Measurements from ENCODE around the gene SPTB.
A peak's percentile ranks its signal among the peaks of the same experiment; 100 is the strongest.
"Not testable (repeated sequence)": the region's sequence is repeated elsewhere in the genome, so short reads cannot be mapped to it uniquely, and the experiment has no call there.

The SPTB gene

GRCh38 chr14:64879635-64880220 is at the start of gene SPTB:
Gene SPTB, minus strand, starts transcription at chr14:64879907. Its CDS starts 56,813 bp downstream, at chr14:64823094.
- DNase-seq (ENCODE audit: low spot score in 2 of 2), result peak; percentile 22 to 72
- H3K4me1 Mint-ChIP-seq, result peaks cover 14% of the 10 kb centered on the region
- ATAC-seq, result peak; percentile 80

GRCh38 chr14:64929014-64929359 is 49.3 kb upstream of the SPTB start:
- Mint-ChIP-seq H3K36me3 (peaks cover 71% of the 10 kb centered on the region), H3K27ac (no peak overlapping the region), H3K4me3 (no peak overlapping the region), H3K4me1 (peaks cover 9% of the 10 kb centered on the region), H3K9me3 (no peaks in the 10 kb centered on the region)
- no peak for ATAC-seq
- no peak for DNase-seq (ENCODE audit: low spot score in 2 of 2)

More at GRCh38 chr14:64879635-64880220, at the start of gene SPTB:
- no peak within 1 kb of the TSS for H3K27ac Mint-ChIP-seq
- peak within 1 kb of the TSS; percentile 77 for H3K4me3 Mint-ChIP-seq
- no peaks in the 10 kb centered on the region for H3K9me3 Mint-ChIP-seq
- no peaks in the 10 kb centered on the region for H3K36me3 Mint-ChIP-seq

- no peak overlapping the region for H3K27ac Mint-ChIP-seq
- peak; percentile 82 for ATAC-seq
- peaks cover 71% of the 10 kb centered on the region for H3K36me3 Mint-ChIP-seq
- H3K9me3 Mint-ChIP-seq, result no peaks in the 10 kb centered on the region
- no peak for DNase-seq (ENCODE audit: low spot score in 2 of 2)
- H3K4me1 Mint-ChIP-seq, result peaks cover 9% of the 10 kb centered on the region
- H3K4me3 Mint-ChIP-seq, result no peak overlapping the region
Measured at GRCh38 chr14:64928239-64929013, 48.7 kb upstream of the SPTB start.

- Mint-ChIP-seq H3K4me1 (peaks cover 9% of the 10 kb centered on the region), H3K36me3 (peaks cover 59% of the 10 kb centered on the region), H3K9me3 (no peaks in the 10 kb centered on the region), H3K4me3 (no peak overlapping the region), H3K27ac (no peak overlapping the region)
- ATAC-seq (no peak), DNase-seq (ENCODE audit: low spot score in 2 of 2) (no peak)
Measured at GRCh38 chr14:64927031-64927430, 47.3 kb upstream of the SPTB start.

- Mint-ChIP-seq H3K9me3 (no peaks in the 10 kb centered on the region), H3K4me3 (no peak overlapping the region), H3K4me1 (peaks cover 15% of the 10 kb centered on the region), H3K27ac (no peak overlapping the region), H3K36me3 (peaks cover 53% of the 10 kb centered on the region)
- DNase-seq (ENCODE audit: low spot score in 2 of 2), result no peak
- ATAC-seq, result no peak
Measured at GRCh38 chr14:64926398-64926995, 46.8 kb upstream of the SPTB start.

- Mint-ChIP-seq H3K36me3 (peaks cover 42% of the 10 kb centered on the region), H3K4me3 (no peak overlapping the region), H3K9me3 (no peaks in the 10 kb centered on the region), H3K4me1 (peaks cover 23% of the 10 kb centered on the region), H3K27ac (no peak overlapping the region)
- DNase-seq (ENCODE audit: low spot score in 2 of 2) (no peak), ATAC-seq (no peak)
Measured at GRCh38 chr14:64923015-64923414, 43.3 kb upstream of the SPTB start.

GRCh38 chr14:64920465-64920864 is 40.8 kb upstream of the SPTB start:
- Mint-ChIP-seq H3K27ac (no peak overlapping the region), H3K36me3 (peaks cover 43% of the 10 kb centered on the region), H3K4me1 (peaks cover 38% of the 10 kb centered on the region), H3K9me3 (no peaks in the 10 kb centered on the region), H3K4me3 (no peak overlapping the region)
- ATAC-seq (no peak), DNase-seq (ENCODE audit: low spot score in 2 of 2) (no peak)

- Mint-ChIP-seq H3K4me3 (no peak overlapping the region), H3K27ac (peak overlapping the region; percentile 26), H3K36me3 (peaks cover 42% of the 10 kb centered on the region), H3K4me1 (peaks cover 45% of the 10 kb centered on the region), H3K9me3 (no peaks in the 10 kb centered on the region)
- ATAC-seq (no peak), DNase-seq (ENCODE audit: low spot score in 2 of 2) (no peak)
Measured at GRCh38 chr14:64919618-64920017, 39.9 kb upstream of the SPTB start.

GRCh38 chr14:64919215-64919614 is 39.5 kb upstream of the SPTB start:
- H3K4me3 Mint-ChIP-seq, result no peak overlapping the region
- H3K27ac Mint-ChIP-seq, result peak overlapping the region; percentile 87
- H3K9me3 Mint-ChIP-seq, result no peaks in the 10 kb centered on the region
- H3K36me3 Mint-ChIP-seq, result peaks cover 42% of the 10 kb centered on the region
- H3K4me1 Mint-ChIP-seq, result peaks cover 45% of the 10 kb centered on the region
- ATAC-seq, result no peak
- DNase-seq (ENCODE audit: low spot score in 2 of 2), result no peak

GRCh38 chr14:64918216-64918615 is 38.5 kb upstream of the SPTB start:
- no peak for DNase-seq (ENCODE audit: low spot score in 2 of 2)
- Mint-ChIP-seq H3K4me1 (peaks cover 49% of the 10 kb centered on the region), H3K4me3 (peak overlapping the region; percentile 21), H3K9me3 (no peaks in the 10 kb centered on the region), H3K36me3 (peaks cover 37% of the 10 kb centered on the region), H3K27ac (peak overlapping the region; percentile 87)
- no peak for ATAC-seq

GRCh38 chr14:64915797-64916196 is 36.1 kb upstream of the SPTB start:
- H3K36me3 Mint-ChIP-seq, result peaks cover 37% of the 10 kb centered on the region
- peak overlapping the region; percentile 99 for H3K27ac Mint-ChIP-seq
- peak overlapping the region; percentile 92 for H3K4me3 Mint-ChIP-seq
- no peaks in the 10 kb centered on the region for H3K9me3 Mint-ChIP-seq
- ATAC-seq (no peak), DNase-seq (ENCODE audit: low spot score in 2 of 2) (no peak)
- H3K4me1 Mint-ChIP-seq, result peaks cover 42% of the 10 kb centered on the region

GRCh38 chr14:64915029-64915424 is 35.3 kb upstream of the SPTB start:
- ATAC-seq (no peak), DNase-seq (ENCODE audit: low spot score in 2 of 2) (no peak)
- Mint-ChIP-seq H3K36me3 (peaks cover 37% of the 10 kb centered on the region), H3K4me1 (peaks cover 42% of the 10 kb centered on the region), H3K4me3 (peak overlapping the region; percentile 92), H3K9me3 (no peaks in the 10 kb centered on the region), H3K27ac (peak overlapping the region; percentile 99)

GRCh38 chr14:64914237-64915028 is 34.7 kb upstream of the SPTB start, which contains the start of gene CHURC1:
Gene CHURC1, plus strand, starts transcription at chr14:64914455. Its CDS starts 41 bp downstream, at chr14:64914496.
- peak; percentile 97 for ATAC-seq
- Mint-ChIP-seq H3K9me3 (no peaks in the 10 kb centered on the region), H3K4me1 (peaks cover 37% of the 10 kb centered on the region), H3K27ac (peak within 1 kb of the TSS; percentile 99), H3K36me3 (peaks cover 32% of the 10 kb centered on the region), H3K4me3 (peak within 1 kb of the TSS; percentile 92)
- DNase-seq (ENCODE audit: low spot score in 2 of 2), result peak; percentile 87 to 98

GRCh38 chr14:64913477-64913876 is 33.8 kb upstream of the SPTB start:
- Mint-ChIP-seq H3K4me1 (peaks cover 31% of the 10 kb centered on the region), H3K27ac (peak overlapping the region; percentile 99), H3K4me3 (peak overlapping the region; percentile 92), H3K36me3 (peaks cover 31% of the 10 kb centered on the region)
- not testable (repeated sequence) for H3K9me3 Mint-ChIP-seq; ATAC-seq; DNase-seq (ENCODE audit: low spot score in 2 of 2)

- Mint-ChIP-seq H3K36me3 (peaks cover 24% of the 10 kb centered on the region), H3K4me3 (no peak overlapping the region), H3K4me1 (peaks cover 19% of the 10 kb centered on the region), H3K9me3 (no peaks in the 10 kb centered on the region), H3K27ac (no peak overlapping the region)
- DNase-seq (ENCODE audit: low spot score in 2 of 2) (no peak), ATAC-seq (no peak)
Measured at GRCh38 chr14:64912261-64912660, 32.6 kb upstream of the SPTB start.
